ENCODE measurements around the gene COL11A1.
"Not testable (repeated sequence)": the region's sequence is repeated elsewhere in the genome, so short reads cannot be mapped to it uniquely, and the experiment has no call there.

Gene COL11A1

DNA sequence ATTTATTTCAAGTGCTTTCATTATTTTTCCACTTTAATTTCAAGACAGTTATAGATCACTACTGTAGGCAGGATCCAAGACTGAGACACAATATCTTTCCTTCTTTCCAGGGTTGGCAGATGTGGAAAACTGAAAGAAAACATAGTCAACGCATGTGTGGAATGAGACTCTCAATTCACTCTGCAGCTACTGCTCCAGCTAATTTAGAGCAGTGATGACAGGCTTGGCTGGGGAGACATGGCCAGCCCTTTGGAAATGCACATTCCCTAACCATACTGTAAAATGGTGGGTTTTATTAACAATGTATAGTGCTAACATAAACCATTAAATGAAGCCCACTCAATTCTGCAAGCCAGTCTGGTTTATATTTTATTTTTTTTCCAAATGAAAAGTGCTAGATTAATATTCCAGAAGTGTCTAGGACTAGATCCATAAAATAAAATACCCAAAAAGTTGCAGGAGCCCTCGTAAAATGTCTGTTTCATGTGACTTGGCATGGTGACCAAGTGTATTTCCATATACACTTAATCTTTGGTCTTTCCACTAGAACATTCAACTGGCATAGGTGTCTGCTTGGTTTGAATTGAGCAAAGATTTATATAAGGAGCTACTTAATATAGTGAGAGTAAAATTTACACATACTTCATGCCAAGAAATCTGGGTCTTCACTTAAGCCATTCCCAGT lies 32.9 kb downstream of the COL11A1 start:
- no peak for DNase-seq

DNA sequence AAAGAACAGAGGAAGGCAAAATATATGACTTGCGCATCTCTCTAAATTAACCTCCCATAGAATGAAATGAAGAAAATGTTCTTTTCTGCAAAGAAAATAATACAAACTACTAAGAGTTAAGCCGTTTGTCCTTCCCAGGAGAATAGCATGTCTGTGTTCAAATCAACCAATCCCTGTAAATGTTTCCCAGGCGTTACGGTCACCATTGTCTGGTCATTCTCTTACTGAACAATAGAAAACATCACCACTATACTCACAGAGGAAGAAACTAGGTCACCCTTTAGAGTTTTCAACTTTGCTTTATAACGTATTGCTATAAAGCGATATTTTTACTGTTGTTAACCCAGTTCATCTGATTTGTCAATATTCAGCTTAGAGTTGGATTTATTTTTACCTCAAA lies 34.1 kb downstream of the COL11A1 start:
- no peak for DNase-seq

DNA sequence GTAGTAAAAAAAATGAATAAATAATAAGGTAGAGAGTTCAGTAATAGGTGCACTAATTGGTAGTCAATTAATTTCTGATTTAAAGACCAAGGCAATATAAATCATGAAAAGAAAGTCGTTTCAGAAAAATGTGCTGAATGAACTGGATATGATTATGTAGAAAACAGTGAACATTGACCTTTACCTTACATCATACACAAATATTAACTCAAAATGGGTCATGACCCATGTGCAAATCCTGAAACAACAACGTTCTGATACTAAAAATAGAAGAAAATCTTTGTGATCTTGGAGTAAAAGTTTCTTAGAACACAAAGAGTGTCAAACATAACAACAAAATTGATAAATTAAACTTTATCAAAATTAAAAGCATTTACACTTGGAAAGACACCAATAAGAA lies 39.1 kb downstream of the COL11A1 start:
- no peak for DNase-seq

DNA sequence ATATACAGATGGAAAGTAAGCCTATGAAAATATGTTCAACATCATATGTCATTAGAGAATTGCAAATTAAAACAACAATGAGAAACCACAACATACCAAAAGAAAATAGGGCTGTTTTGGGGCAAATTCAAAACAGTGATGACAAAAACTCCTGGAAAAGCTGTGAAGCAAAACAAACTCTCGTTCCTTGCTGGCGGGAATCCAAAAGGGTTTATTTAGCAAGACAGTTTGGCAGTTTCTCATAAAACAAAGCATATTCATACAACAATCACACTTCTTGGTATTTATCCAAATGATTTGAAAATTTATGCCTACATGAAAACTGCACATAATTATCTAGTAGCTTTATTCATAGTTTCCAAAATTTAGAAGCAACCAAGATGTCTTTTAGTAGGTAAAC lies 44.4 kb downstream of the COL11A1 start:
- DNase-seq: no peak

GRCh38 chr1:103058391-103058790 lies 49.9 kb downstream of the COL11A1 start:
- no peak for DNase-seq

DNA sequence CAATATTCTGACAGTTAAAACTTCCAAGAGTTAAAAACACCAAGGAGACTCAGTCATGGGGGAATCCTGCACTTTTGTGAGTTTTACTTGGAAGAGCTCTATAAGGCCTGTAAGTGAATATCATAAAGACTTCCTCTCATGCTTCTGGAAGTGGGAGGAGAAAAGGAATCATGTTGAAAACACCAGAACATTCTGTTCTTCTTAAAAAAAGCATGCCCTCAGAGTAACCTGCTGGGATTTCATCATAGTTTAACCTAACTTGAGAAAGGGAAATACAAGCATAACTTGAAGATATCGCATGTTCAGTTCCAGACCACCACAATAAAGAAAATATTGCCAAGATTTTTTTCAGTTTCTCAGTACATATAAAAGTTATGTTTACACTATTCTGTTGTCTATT lies 51.9 kb downstream of the COL11A1 start:
- no peak for DNase-seq

DNA sequence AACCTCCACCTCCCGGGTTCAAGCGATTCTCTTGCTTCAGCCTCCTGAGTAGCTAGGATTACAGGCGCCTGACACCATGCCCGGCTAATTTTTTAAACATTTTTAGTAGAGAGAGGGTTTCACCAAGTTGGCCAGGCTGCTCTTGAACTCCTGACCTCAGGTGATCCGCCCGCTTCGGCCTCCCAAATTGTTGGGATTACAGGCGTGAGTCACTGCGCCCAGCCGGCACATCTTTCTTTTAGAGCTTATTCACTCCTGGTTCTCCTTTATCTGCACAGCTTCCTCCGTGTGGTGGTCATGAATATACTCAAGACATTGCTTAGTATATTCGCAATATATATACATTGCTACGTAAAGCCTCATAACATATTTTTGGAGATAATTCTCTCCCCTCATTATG lies 80.2 kb downstream of the COL11A1 start:
- not testable (repeated sequence) for DNase-seq

- no peak for DNase-seq
These were observed 82.4 kb downstream of the COL11A1 start for GRCh38 chr1:103025858-103026409.

DNA sequence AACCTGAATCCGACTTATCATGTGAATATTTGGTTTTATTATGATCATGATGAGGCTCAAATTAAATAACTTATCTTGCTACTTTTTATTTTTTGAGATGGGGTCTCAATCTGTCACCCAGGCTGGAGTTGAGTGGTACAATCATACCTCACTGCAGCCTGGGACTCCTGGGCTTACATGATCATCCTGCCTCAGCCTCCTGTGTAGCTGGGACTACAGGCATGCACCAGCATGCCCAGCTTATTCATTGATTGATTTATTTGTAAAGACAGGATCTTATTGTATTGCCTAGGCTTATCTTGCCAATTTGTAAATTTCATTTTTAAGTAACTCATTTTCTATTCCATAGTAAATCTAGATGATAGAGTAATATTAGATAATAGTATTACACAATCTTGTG lies 84.3 kb downstream of the COL11A1 start:
- no peak for DNase-seq

DNA sequence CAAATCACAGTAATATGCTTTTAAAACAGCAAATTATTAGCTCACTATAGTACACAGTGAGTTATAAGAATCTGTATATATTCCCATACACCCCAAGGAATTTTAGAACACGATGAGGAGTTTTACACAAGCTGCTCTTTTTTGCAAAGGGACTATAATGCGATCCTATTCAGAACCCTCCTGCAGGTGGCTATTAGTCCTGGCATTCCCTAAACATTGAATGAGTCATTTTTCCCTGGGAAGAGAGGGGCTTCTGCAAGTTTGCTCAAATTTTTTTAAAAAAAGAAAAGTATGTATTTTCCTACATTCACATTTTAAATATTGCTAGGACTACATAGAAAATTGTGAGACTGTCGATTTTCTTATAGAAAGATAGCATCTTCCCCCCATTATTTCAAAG lies 106.3 kb downstream of the COL11A1 start:
- no peak for DNase-seq

DNA sequence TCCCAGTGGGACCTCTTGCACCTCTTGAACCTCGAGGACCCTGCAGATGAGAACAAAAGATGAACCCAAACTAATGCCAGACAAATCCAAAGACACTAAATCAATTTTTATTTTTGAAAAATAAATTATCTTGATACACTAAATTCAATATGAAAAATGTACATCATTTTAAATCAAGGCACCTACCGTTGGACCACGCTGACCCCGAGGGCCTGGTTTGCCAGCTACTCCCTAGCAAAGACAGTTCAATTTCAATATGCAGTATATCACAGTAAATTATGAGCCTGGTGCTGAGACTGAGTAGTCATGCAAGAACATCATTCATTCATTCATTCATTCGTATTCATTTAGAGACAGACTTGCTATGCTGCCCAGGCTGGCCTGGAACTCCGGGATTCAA lies 129.4 kb downstream of the COL11A1 start:
- no peak for DNase-seq

- DNase-seq: no peak
These were observed 131.0 kb downstream of the COL11A1 start for GRCh38 chr1:102977292-102977691.

DNA sequence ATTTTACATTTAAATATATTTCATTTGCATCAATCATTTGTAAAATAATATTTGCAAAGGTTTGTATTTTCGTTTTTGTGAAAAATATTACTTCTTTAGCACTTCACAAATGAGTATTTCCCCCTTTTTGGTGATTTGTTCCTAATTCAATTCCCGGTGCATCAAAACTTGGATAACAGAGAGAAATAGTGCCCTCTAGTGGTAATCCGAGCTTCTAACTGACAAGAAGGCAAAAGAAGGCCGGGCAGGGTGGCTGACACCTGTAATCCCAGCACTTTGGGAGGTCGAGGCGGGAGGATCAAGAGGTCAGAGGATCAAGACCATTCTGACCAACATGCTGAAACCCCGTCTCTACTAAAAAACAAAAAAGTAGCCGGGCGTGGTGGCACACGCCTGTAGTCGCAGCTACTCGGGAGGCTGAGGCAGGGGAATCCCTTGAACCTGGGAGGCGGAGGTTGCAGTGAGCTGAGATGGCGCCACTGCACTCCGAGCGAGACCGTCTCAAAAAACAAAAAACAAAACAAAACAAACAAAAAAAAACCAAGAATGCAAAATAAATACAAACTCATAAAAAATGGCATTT lies 137.7 kb downstream of the COL11A1 start:
- peak; percentile 16 for DNase-seq

DNA sequence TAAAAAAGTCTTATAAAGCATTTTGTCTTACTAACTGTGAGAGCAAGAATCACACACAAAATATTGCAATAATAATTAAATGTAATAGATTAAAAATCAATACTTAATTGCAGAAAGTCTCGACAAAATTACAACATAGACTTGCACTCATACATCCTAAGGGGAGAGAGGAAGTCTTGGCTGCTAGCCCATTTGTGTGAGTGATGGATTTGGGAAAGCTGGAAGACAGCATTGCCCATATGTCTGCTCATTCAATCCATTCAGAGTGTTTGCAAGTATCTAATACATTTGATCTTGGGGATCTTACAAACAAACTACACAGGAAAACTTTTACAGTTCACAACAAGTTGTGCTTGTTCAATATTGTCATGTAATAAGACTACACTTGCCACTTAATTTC lies 140.5 kb downstream of the COL11A1 start:
- no peak for DNase-seq

- no peak for DNase-seq
These were observed 146.8 kb downstream of the COL11A1 start for GRCh38 chr1:102961549-102961948.

DNA sequence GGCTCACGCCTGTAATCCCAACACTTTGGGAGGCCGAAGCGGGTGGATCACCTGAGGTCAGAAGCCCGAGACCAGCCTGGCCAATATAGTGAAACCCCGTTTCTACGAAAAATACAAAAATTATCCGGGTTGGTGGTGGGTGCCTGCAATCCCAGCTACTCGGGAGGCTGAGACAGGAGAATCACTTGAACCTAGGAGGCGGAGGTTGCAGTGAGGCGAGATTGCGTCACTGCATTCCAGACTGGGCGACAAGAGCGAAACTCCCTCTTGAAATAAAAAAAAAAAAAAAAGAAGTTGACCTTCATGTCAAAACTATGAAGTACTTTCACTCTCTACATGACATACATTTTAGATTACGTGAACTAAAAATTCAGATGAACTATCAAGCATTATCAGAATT lies 153.7 kb downstream of the COL11A1 start:
- no peak for DNase-seq

DNA sequence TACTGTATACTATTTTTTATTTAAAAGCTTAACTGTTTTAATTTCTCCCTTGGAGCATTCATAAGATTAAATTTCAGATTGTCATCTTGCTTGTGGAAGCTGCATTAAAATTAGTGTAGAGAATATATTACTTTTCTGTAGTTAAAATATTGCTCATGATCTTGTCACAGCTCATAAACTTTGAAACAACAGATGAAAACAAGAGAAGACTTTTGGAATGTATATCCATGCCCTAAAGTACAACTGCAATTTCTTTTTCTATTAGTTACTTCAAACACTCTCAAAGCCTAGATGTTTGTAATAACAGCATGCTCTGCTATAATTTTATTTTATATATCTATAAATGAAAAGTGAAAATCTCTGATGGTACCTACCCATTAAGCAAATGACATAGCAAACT lies 155.9 kb downstream of the COL11A1 start:
- no peak for DNase-seq

GRCh38 chr1:102942324-102942723 lies 166.0 kb downstream of the COL11A1 start:
- no peak for DNase-seq

- DNase-seq: no peak
These were observed 166.9 kb downstream of the COL11A1 start for GRCh38 chr1:102941366-102941947.

DNA sequence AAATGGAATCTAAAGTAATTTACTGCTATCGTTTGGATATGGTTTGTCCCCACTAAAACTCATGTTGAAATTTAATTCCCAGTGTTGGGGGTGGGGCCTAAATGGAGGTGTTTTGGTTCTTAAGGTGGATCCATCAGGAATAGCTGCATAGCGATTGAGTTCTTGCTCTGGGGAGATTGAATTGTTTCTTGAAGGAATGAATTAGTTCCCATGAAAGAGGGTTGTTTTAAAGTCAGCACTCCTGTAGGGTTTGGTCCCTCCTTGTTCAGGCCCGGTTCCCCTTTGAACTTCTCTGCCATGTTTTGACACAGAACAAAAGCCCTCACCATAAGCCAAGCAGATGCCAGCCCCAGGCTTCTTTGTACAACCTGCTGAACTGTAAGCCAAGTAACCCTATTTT lies 170.9 kb downstream of the COL11A1 start:
- DNase-seq: no peak

DNA sequence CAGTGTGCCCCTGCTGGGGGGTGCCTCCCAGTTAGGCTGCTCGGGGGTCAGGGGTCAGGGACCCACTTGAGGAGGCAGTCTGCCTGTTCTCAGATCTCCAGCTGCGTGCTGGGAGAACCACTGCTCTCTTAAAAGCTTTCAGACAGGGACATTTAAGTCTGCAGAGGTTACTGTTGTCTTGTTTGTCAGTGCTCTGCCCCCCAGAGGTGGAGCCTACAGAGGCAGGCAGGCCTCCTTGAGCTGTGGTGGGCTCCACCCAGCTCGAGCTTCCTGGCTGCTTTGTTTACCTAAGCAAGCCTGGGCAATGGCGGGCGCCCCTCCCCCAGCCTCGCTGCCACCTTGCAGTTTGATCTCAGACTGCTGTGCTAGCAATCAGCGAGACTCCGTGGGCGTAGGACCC lies 175.0 kb downstream of the COL11A1 start:
- DNase-seq: not testable (repeated sequence)

- no peak for DNase-seq
These were observed 188.7 kb downstream of the COL11A1 start for GRCh38 chr1:102919659-102920058.

GRCh38 chr1:102901996-102902395 lies 206.3 kb downstream of the COL11A1 start:
- DNase-seq: no peak

- DNase-seq: no peak
These were observed 208.4 kb downstream of the COL11A1 start for GRCh38 chr1:102899935-102900334.

Measured in CD4-positive, alpha-beta T cell treated with Interleukin-10 for 1 hour (primary cell).